HepG2 (cell line): ENCODE results near the gene HORMAD2. TPM values are rescaled to one million over a fixed set of nuclear protein-coding genes. Genes with fewer than 3 reads are reported as not detected.

Experiments
- ATAC-seq: fragments of 200-7000 bp; cut with Tn5 transposase; 3 replicates; pipeline ENCODE4 v1.9.1; 2020; ENCODE audit warnings: mild to moderate bottlenecking, moderate library complexity
- BruUV-seq: library from RNA; stranded (reverse); fragments of 400-500 nt; replicated peaks from 2 replicates; lab custom pipeline; 2021; lab: Mats Ljungman, UMichigan
- CTCF ChIA-PET: fragments of 300-600 bp; formaldehyde crosslinking; extraction: SDS; loops from one replicate; lab custom pipeline; 2021; ENCODE audit warnings: low total read pairs, inconsistent platforms, low intra/inter-chr PET ratio; lab: Yijun Ruan, JAX
- POLR2A ChIA-PET: fragments of 350-600 bp; sonication (Branson Sonifier 250); formaldehyde crosslinking; loops from one replicate; lab custom pipeline; 2020; ENCODE audit warnings: antibody characterized with exemption, inconsistent platforms; lab: Yijun Ruan, JAX
- DNase-seq: peaks from one replicate; pipeline ENCODE4 v3.0.0-alpha.2; 2015; ENCODE audit warnings: low spot score
- FAIRE-seq: peaks from 3 replicates; lab custom pipeline; 2011; peaks lifted over from hg19 to GRCh38; lab: Jason Lieb, UNC
- H2AFZ ChIP-seq: one replicate; pipeline ENCODE4 v1.6.1; 2011; ENCODE audit warnings: low read length, inconsistent platforms
- H3K27ac ChIP-seq: fragments of 300-600 bp; 3 replicates; pipeline ENCODE4 v1.8.0; 2011; ENCODE audit warnings: mixed run types, mild to moderate bottlenecking, mixed read lengths, low read length, inconsistent platforms; ENCODE audit not compliant: insufficient read depth; ENCODE audit errors: extremely low read length
- H3K27me3 ChIP-seq, 2 experiments: fragments of 200-600 bp in 1 of 2; 2 replicates in 1 of 2; 3 replicates in 1 of 2; pipeline versions ENCODE4 v1.6.0 to v1.8.0; 2011; ENCODE audit warnings: low read length in 2 of 2, mild to moderate bottlenecking in 2 of 2, moderate library complexity in 2 of 2, inconsistent platforms in 1 of 2; ENCODE audit not compliant: insufficient read depth in 2 of 2, control insufficient read depth in 1 of 2
- H3K36me3 ChIP-seq, 2 experiments: fragments of 200-600 bp in 1 of 2; replicated peaks in 1 of 2; 2 replicates in 1 of 2; 3 replicates in 1 of 2; pipeline versions ENCODE4 v1.5.1 to v1.8.0; 2011; ENCODE audit warnings: low read length in 2 of 2, inconsistent platforms in 1 of 2; ENCODE audit not compliant: insufficient read depth in 2 of 2, control insufficient read depth in 1 of 2
- H3K4me1 ChIP-seq: 2 replicates; pipeline ENCODE4 v1.5.1; 2012; ENCODE audit warnings: low read length, inconsistent platforms; ENCODE audit not compliant: insufficient read depth
- H3K4me2 ChIP-seq: 2 replicates; pipeline ENCODE4 v1.6.0; 2011; ENCODE audit warnings: low read depth, low read length, inconsistent platforms
- H3K4me3 ChIP-seq, 3 experiments: fragments of 200-600 bp in 1 of 3; sonication (generic), shearing (Covaris generic) in 1 of 3; replicated peaks in 1 of 3; 2 replicates each; pipeline ENCODE4 v1.5.1; 2011 to 2016; ENCODE audit warnings: low read length in 3 of 3, inconsistent platforms in 2 of 3, low read depth in 2 of 3, mild to moderate bottlenecking in 2 of 3, control low read depth in 1 of 3, mixed read lengths in 1 of 3; ENCODE audit not compliant: insufficient read depth in 1 of 3
- H3K79me2 ChIP-seq: one replicate; pipeline ENCODE4 v1.6.1; 2011; ENCODE audit warnings: low read length, inconsistent platforms; ENCODE audit not compliant: insufficient read depth
- H3K9ac ChIP-seq: 2 replicates; pipeline ENCODE4 v1.6.0; 2011; ENCODE audit warnings: mild to moderate bottlenecking, low read depth, low read length, inconsistent platforms; ENCODE audit not compliant: insufficient read depth
- H3K9me3 ChIP-seq: 2 replicates; pipeline ENCODE4 v1.5.1; 2012; ENCODE audit warnings: mild to moderate bottlenecking, low read length
- H4K20me1 ChIP-seq: 2 replicates; pipeline ENCODE4 v1.6.0; 2011; ENCODE audit warnings: inconsistent platforms, mild to moderate bottlenecking, low read length, moderate library complexity; ENCODE audit not compliant: insufficient read depth
- FOXA1 ChIP-seq, 2 experiments: fragments of 450-650 bp in 1 of 2; sonication (generic) in 1 of 2; formaldehyde crosslinking in 1 of 2; IDR thresholded peaks; 2 replicates each; pipeline versions ENCODE4 v1.4.0 to v1.6.1; 2016 to 2020; ENCODE audit warnings: missing genetic modification reagents in 1 of 2
- FOXA3 ChIP-seq: IDR thresholded peaks from 2 replicates; pipeline ENCODE4 v1.6.1; 2016; ENCODE audit warnings: missing genetic modification reagents, missing compliant biosample characterization
- HNF4A ChIP-seq: sonication (generic); formaldehyde crosslinking; IDR thresholded peaks from 2 replicates; pipeline ENCODE4 v1.4.0; 2020; ENCODE audit warnings: missing genetic modification reagents
- SP5 ChIP-seq: IDR thresholded peaks from 2 replicates; pipeline ENCODE4 v1.6.1; 2016; ENCODE audit warnings: low read depth, borderline replicate concordance
- WGBS: methylation state at CpG from one replicate; pipeline ENCODE4 v1.1.6; 2017; ENCODE audit warnings: low lambda C conversion rate; 5-methylcytosine and 5-hydroxymethylcytosine counted together
- in situ Hi-C: cut with HindIII; loops from 2 replicates; pipeline ENCODE4 v1.10.0; 2017; ENCODE audit warnings: low pct_unique_long_range_greater_than_20kb; ENCODE audit not compliant: extremely low pct_ligation_motif_present
- intact Hi-C: fragments of 100-400 bp; cut with micrococcal nuclease; formaldehyde crosslinking; loops from one replicate; pipeline ENCODE4 v1.10.0; 2022; ENCODE audit not compliant: unreplicated experiment
- polyA plus RNA-seq, 8 experiments: library from polyadenylated mRNA; depleted of rRNA in 3 of 8; stranded (reverse) in 7 of 8; unstranded in 1 of 8; fragments of >200 nt; fragmentation: Illumina TruSeq in 4 of 8; extraction: Trizol in 4 of 8; gene quantifications; 2 replicates each; pipeline versions ENCODE4 v1.2.1 to v1.2.3, GENCODE V29; 2011 to 2016; ENCODE audit warnings: low read depth in 4 of 8, missing spikeins in 1 of 8, mixed read lengths in 1 of 8; ENCODE audit not compliant: insufficient read depth in 1 of 8
- total RNA-seq, 5 experiments: library from RNA; depleted of rRNA; stranded (reverse); fragments of >200 nt; fragmentation: Illumina TruSeq; extraction: Trizol; gene quantifications; 2 replicates each; pipeline ENCODE4 v1.2.3, GENCODE V29; 2016; ENCODE audit warnings: low read depth in 1 of 5
- TF ChIP-seq, protein P1 (sequence below): sonication (generic); formaldehyde crosslinking; IDR thresholded peaks from 2 replicates; pipeline ENCODE4 v1.9.0; 2021; ENCODE audit warnings: missing genetic modification reagents, borderline replicate concordance
- TF ChIP-seq, protein P2 (sequence below): sonication (generic); formaldehyde crosslinking; IDR thresholded peaks from 2 replicates; pipeline ENCODE4 v1.5.1; 2020; ENCODE audit warnings: mild to moderate bottlenecking, missing genetic modification reagents, borderline replicate concordance
- TF ChIP-seq, protein P3 (sequence below): IDR thresholded peaks from 2 replicates; pipeline ENCODE4 v1.4.0; 2020; ENCODE audit warnings: mild to moderate bottlenecking, missing genetic modification reagents

HORMAD2 gene
- total and polyA plus RNA-seq, 2 of the 13 experiments (the other 11 are each of a cell fraction or from before 2014, with no cell fraction given), result not detected

DNA sequence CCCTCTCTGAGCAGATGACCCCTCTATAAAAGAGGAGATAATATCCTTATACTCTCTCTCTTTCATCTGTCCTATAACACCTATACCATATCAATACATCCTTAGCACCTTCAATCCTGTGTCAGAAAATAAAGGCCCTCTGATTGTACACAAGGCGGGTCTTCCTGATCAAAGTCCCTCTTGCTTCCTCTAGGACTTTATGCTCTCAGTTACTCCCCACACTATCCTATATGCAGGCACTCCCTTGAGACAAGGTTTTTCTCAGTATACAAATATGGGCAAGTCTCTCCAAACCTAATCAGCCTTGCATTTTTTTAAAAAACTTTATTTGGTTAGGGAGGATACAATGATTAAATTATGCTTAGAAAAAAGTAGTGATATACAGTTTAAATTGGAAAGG is 17.3 kb upstream of the HORMAD2 start:
- peak overlapping the region in 1 of 3 experiments; percentile 31; a peak in 1 of 6 replicates for H3K4me3 ChIP-seq
- H3K4me2 ChIP-seq, result peak overlapping the region; percentile 25; the same call in 1 of the 2 replicates
- BruUV-seq, result no TSS peak
- peaks cover 6% of the 10 kb centered on the region for H3K9me3 ChIP-seq
- 0% methylated on average over 1 of the region's 1 CpG for WGBS
- ChIA-PET POLR2A (no interaction called here), CTCF (no interaction called here)
- peak; percentile 31; the same call in 1 of the 3 replicates for ATAC-seq
- DNase-seq, result no peak
- H3K79me2 ChIP-seq, result no peaks in the 10 kb centered on the region
- H3K36me3 ChIP-seq, result no peaks in the 10 kb centered on the region
- intact Hi-C loops (no loop called here), in situ Hi-C loops (no loop called here)
- TF ChIP-seq, protein P1, sequence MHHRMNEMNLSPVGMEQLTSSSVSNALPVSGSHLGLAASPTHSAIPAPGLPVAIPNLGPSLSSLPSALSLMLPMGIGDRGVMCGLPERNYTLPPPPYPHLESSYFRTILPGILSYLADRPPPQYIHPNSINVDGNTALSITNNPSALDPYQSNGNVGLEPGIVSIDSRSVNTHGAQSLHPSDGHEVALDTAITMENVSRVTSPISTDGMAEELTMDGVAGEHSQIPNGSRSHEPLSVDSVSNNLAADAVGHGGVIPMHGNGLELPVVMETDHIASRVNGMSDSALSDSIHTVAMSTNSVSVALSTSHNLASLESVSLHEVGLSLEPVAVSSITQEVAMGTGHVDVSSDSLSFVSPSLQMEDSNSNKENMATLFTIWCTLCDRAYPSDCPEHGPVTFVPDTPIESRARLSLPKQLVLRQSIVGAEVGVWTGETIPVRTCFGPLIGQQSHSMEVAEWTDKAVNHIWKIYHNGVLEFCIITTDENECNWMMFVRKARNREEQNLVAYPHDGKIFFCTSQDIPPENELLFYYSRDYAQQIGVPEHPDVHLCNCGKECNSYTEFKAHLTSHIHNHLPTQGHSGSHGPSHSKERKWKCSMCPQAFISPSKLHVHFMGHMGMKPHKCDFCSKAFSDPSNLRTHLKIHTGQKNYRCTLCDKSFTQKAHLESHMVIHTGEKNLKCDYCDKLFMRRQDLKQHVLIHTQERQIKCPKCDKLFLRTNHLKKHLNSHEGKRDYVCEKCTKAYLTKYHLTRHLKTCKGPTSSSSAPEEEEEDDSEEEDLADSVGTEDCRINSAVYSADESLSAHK (CRISPR knock-in tag), result no peak
- TF ChIP-seq, protein P2, sequence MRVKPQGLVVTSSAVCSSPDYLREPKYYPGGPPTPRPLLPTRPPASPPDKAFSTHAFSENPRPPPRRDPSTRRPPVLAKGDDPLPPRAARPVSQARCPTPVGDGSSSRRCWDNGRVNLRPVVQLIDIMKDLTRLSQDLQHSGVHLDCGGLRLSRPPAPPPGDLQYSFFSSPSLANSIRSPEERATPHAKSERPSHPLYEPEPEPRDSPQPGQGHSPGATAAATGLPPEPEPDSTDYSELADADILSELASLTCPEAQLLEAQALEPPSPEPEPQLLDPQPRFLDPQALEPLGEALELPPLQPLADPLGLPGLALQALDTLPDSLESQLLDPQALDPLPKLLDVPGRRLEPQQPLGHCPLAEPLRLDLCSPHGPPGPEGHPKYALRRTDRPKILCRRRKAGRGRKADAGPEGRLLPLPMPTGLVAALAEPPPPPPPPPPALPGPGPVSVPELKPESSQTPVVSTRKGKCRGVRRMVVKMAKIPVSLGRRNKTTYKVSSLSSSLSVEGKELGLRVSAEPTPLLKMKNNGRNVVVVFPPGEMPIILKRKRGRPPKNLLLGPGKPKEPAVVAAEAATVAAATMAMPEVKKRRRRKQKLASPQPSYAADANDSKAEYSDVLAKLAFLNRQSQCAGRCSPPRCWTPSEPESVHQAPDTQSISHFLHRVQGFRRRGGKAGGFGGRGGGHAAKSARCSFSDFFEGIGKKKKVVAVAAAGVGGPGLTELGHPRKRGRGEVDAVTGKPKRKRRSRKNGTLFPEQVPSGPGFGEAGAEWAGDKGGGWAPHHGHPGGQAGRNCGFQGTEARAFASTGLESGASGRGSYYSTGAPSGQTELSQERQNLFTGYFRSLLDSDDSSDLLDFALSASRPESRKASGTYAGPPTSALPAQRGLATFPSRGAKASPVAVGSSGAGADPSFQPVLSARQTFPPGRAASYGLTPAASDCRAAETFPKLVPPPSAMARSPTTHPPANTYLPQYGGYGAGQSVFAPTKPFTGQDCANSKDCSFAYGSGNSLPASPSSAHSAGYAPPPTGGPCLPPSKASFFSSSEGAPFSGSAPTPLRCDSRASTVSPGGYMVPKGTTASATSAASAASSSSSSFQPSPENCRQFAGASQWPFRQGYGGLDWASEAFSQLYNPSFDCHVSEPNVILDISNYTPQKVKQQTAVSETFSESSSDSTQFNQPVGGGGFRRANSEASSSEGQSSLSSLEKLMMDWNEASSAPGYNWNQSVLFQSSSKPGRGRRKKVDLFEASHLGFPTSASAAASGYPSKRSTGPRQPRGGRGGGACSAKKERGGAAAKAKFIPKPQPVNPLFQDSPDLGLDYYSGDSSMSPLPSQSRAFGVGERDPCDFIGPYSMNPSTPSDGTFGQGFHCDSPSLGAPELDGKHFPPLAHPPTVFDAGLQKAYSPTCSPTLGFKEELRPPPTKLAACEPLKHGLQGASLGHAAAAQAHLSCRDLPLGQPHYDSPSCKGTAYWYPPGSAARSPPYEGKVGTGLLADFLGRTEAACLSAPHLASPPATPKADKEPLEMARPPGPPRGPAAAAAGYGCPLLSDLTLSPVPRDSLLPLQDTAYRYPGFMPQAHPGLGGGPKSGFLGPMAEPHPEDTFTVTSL, result no peak
- TF ChIP-seq, protein P3, sequence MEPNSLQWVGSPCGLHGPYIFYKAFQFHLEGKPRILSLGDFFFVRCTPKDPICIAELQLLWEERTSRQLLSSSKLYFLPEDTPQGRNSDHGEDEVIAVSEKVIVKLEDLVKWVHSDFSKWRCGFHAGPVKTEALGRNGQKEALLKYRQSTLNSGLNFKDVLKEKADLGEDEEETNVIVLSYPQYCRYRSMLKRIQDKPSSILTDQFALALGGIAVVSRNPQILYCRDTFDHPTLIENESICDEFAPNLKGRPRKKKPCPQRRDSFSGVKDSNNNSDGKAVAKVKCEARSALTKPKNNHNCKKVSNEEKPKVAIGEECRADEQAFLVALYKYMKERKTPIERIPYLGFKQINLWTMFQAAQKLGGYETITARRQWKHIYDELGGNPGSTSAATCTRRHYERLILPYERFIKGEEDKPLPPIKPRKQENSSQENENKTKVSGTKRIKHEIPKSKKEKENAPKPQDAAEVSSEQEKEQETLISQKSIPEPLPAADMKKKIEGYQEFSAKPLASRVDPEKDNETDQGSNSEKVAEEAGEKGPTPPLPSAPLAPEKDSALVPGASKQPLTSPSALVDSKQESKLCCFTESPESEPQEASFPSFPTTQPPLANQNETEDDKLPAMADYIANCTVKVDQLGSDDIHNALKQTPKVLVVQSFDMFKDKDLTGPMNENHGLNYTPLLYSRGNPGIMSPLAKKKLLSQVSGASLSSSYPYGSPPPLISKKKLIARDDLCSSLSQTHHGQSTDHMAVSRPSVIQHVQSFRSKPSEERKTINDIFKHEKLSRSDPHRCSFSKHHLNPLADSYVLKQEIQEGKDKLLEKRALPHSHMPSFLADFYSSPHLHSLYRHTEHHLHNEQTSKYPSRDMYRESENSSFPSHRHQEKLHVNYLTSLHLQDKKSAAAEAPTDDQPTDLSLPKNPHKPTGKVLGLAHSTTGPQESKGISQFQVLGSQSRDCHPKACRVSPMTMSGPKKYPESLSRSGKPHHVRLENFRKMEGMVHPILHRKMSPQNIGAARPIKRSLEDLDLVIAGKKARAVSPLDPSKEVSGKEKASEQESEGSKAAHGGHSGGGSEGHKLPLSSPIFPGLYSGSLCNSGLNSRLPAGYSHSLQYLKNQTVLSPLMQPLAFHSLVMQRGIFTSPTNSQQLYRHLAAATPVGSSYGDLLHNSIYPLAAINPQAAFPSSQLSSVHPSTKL (CRISPR knock-in tag), result peak; percentile 38; the same call in 1 of the 2 replicates
- TF ChIP-seq FOXA3 (CRISPR knock-in tag) (peak; percentile 50), FOXA1 (IDR thresholded peaks at IDR 0.05) (no peak), FOXA1 (CRISPR knock-in tag; IDR thresholded peaks at IDR 0.05) (peak; percentile 27; the same call in 1 of the 2 replicates), SP5 (CRISPR knock-in tag) (0 out of 2 replicates have a peak, but pooled peaks have one; percentile 13), HNF4A (CRISPR knock-in tag) (peak; percentile 57)
- no peak for FAIRE-seq
- H3K4me1 ChIP-seq, result peaks cover 25% of the 10 kb centered on the region
- H4K20me1 ChIP-seq, result no peaks in the 10 kb centered on the region
- H3K9ac ChIP-seq, result no peak overlapping the region
- no peaks in the 10 kb centered on the region for H3K27me3 ChIP-seq
- H2AFZ ChIP-seq, result no peak overlapping the region
- no peak overlapping the region for H3K27ac ChIP-seq
